ENCODE results near the gene ABHD12B. TPM values are rescaled to one million over a fixed set of nuclear protein-coding genes. Genes with fewer than 3 reads are reported as not detected.

ABHD12B gene
- total and polyA plus RNA-seq, 2 of the 13 experiments (the other 11 are each of a cell fraction or from before 2014, with no cell fraction given): not detected

DNA sequence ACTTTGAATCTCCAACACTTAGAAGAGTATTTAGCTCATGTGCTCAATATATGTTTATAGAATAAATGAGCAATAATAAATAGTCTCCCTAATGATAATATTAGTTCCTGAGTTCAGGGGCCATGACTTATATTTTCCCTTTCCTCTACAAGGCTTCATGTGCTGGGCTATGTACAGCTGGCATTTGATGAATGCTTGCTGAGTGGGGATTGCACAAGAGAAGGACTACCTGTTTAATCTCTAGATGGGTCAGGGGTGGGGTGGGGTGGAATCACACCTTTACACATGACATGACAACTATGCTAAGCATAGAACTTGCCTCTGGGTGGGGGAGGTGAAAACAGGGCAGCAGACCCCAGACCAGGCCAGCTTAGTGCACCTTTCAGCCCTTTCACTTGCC lies 7.6 kb upstream of the ABHD12B start:
- ATAC-seq (no peak), DNase-seq (ENCODE audit: low spot score) (no peak), FAIRE-seq (no peak)
- no TSS peak for BruUV-seq (replicated peaks)
- peaks cover 25% of the 10 kb centered on the region for H3K4me1 ChIP-seq (ENCODE audit: insufficient read depth, low read length)
- no peak overlapping the region for H3K27ac ChIP-seq (ENCODE audit: extremely low read length, insufficient read depth, low read length)
- CTCF ChIA-PET (ENCODE audit: low intra/inter-chr PET ratio, low total read pairs): no interaction called here
- TF ChIP-seq PLSCR1 (CRISPR knock-in tag; IDR thresholded peaks at IDR 0.05; ENCODE audit: borderline replicate concordance) (no peak), SMC3 (IDR thresholded peaks at IDR 0.05; ENCODE audit: low read length) (0 out of 2 replicates have a peak, but pooled peaks have one; percentile 11), CEBPB (IDR thresholded peaks at IDR 0.05; ENCODE audit: borderline replicate concordance, low read depth, low read length) (peak; percentile 16; the same call in 1 of the 2 replicates)
- H3K27me3 ChIP-seq (ENCODE audit: control insufficient read depth in 1 of 2, insufficient read depth in 2 of 2, low read length in 2 of 2): no peaks in the 10 kb centered on the region
- intact Hi-C loops (cut with micrococcal nuclease; ENCODE audit: unreplicated experiment): loop anchor here (5.0 to 10.0 kb wide), 2 partner anchors 37 to 259 kb away; no protein-coding TSS in a partner anchor
- no peaks in the 10 kb centered on the region for H4K20me1 ChIP-seq (ENCODE audit: insufficient read depth, low read length)
- no peak overlapping the region for H3K9ac ChIP-seq (ENCODE audit: insufficient read depth, low read depth, low read length)
- H3K4me3 ChIP-seq (replicated peaks in 1 of 3; ENCODE audit: insufficient read depth in 1 of 3, low read depth in 2 of 3, low read length in 3 of 3): no peak overlapping the region
- POLR2A ChIA-PET: no interaction called here
- H3K79me2 ChIP-seq (ENCODE audit: insufficient read depth, low read length): no peaks in the 10 kb centered on the region
- in situ Hi-C loops (cut with HindIII; ENCODE audit: extremely low pct_ligation_motif_present, low pct_unique_long_range_greater_than_20kb): loop anchor here (5.0 kb wide), 1 partner anchor 82 kb away; no protein-coding TSS in a partner anchor
- no peak overlapping the region for H3K4me2 ChIP-seq (ENCODE audit: low read depth, low read length)
- no peaks in the 10 kb centered on the region for H3K9me3 ChIP-seq (ENCODE audit: low read length)
- no peaks in the 10 kb centered on the region for H3K36me3 ChIP-seq (replicated peaks in 1 of 2; ENCODE audit: control insufficient read depth in 1 of 2, insufficient read depth in 2 of 2, low read length in 2 of 2)
- H2AFZ ChIP-seq (ENCODE audit: low read length): no peak overlapping the region

GRCh38 chr14:50864946-50865345 lies 6.9 kb upstream of the ABHD12B start:
- 65% methylated on average over 5 of the region's 5 CpGs for WGBS (ENCODE audit: low lambda C conversion rate)
- no peak overlapping the region for H2AFZ ChIP-seq (ENCODE audit: low read length)
- ChIA-PET CTCF (ENCODE audit: low intra/inter-chr PET ratio, low total read pairs) (no interaction called here), POLR2A (no interaction called here)
- ATAC-seq (no peak), DNase-seq (ENCODE audit: low spot score) (no peak), FAIRE-seq (no peak)
- intact Hi-C loops (cut with micrococcal nuclease; ENCODE audit: unreplicated experiment): loop anchor here (5.0 to 10.0 kb wide), 2 partner anchors 38 to 260 kb away; no protein-coding TSS in a partner anchor
- H3K4me2 ChIP-seq (ENCODE audit: low read depth, low read length): no peak overlapping the region
- no peaks in the 10 kb centered on the region for H3K36me3 ChIP-seq (replicated peaks in 1 of 2; ENCODE audit: control insufficient read depth in 1 of 2, insufficient read depth in 2 of 2, low read length in 2 of 2)
- no peaks in the 10 kb centered on the region for H3K9me3 ChIP-seq (ENCODE audit: low read length)
- TF ChIP-seq EED (CRISPR knock-in tag; IDR thresholded peaks at IDR 0.05) (no peak), TIGD3 (CRISPR knock-in tag; IDR thresholded peaks at IDR 0.05; ENCODE audit: borderline replicate concordance) (no peak), ZNF703 (CRISPR knock-in tag; IDR thresholded peaks at IDR 0.05; ENCODE audit: borderline replicate concordance) (no peak), SNAI1 (CRISPR knock-in tag; IDR thresholded peaks at IDR 0.05; ENCODE audit: borderline replicate concordance) (no peak), ZNF576 (CRISPR knock-in tag; IDR thresholded peaks at IDR 0.05) (no peak), ERF (CRISPR knock-in tag; IDR thresholded peaks at IDR 0.05) (no peak), ZBTB1 (CRISPR knock-in tag; IDR thresholded peaks at IDR 0.05; ENCODE audit: borderline replicate concordance) (no peak), ZNF430 (CRISPR knock-in tag; IDR thresholded peaks at IDR 0.05) (no peak), JDP2 (CRISPR knock-in tag; IDR thresholded peaks at IDR 0.05; ENCODE audit: borderline replicate concordance) (no peak), ZNF670 (CRISPR knock-in tag; IDR thresholded peaks at IDR 0.05; ENCODE audit: borderline replicate concordance) (no peak), KLF12 (CRISPR knock-in tag; IDR thresholded peaks at IDR 0.05; ENCODE audit: borderline replicate concordance) (no peak), YEATS4 (CRISPR knock-in tag; IDR thresholded peaks at IDR 0.05; ENCODE audit: borderline replicate concordance) (no peak), ATF7 (IDR thresholded peaks at IDR 0.05) (no peak), ATF7 (CRISPR knock-in tag; IDR thresholded peaks at IDR 0.05) (no peak)
- no peaks in the 10 kb centered on the region for H3K79me2 ChIP-seq (ENCODE audit: insufficient read depth, low read length)
- no peak overlapping the region for H3K27ac ChIP-seq (ENCODE audit: extremely low read length, insufficient read depth, low read length)
- H3K9ac ChIP-seq (ENCODE audit: insufficient read depth, low read depth, low read length): no peak overlapping the region
- H3K27me3 ChIP-seq (ENCODE audit: control insufficient read depth in 1 of 2, insufficient read depth in 2 of 2, low read length in 2 of 2): no peaks in the 10 kb centered on the region
- no peaks in the 10 kb centered on the region for H4K20me1 ChIP-seq (ENCODE audit: insufficient read depth, low read length)
- BruUV-seq (replicated peaks): no TSS peak
- in situ Hi-C loops (cut with HindIII; ENCODE audit: extremely low pct_ligation_motif_present, low pct_unique_long_range_greater_than_20kb): loop anchor here (5.0 kb wide), 1 partner anchor 83 kb away; no protein-coding TSS in a partner anchor
- H3K4me1 ChIP-seq (ENCODE audit: insufficient read depth, low read length): peaks cover 23% of the 10 kb centered on the region
- H3K4me3 ChIP-seq (replicated peaks in 1 of 3; ENCODE audit: insufficient read depth in 1 of 3, low read depth in 2 of 3, low read length in 3 of 3): no peak overlapping the region
